Measurements from ENCODE around the gene EIPR1. TPM values are rescaled to one million over a fixed set of nuclear protein-coding genes. Genes with fewer than 3 reads are reported as not detected.

The EIPR1 gene
- polyA plus RNA-seq, 2 of the 4 experiments (the other 2 are of a cell fraction): 55.0 to 65.0 TPM

- TF ChIP-seq REST (IDR thresholded peaks at IDR 0.05): no peak
- TF ChIP-seq RAD21 (conservative IDR thresholded peaks at IDR 0.05 in 1 of 2, IDR thresholded peaks at IDR 0.05 in 1 of 2): no peak
- no peak for TF ChIP-seq EP300 (IDR thresholded peaks at IDR 0.05)
- TF ChIP-seq MYC (IDR thresholded peaks at IDR 0.05; ENCODE audit: borderline replicate concordance, low read length): no peak
- TF ChIP-seq FOSL2 (IDR thresholded peaks at IDR 0.05): no peak
- no peak for TF ChIP-seq FOSL2 (CRISPR knock-in tag; IDR thresholded peaks at IDR 0.05)
- TF ChIP-seq KDM5A (IDR thresholded peaks at IDR 0.05): no peak
- TF ChIP-seq CHD2 (IDR thresholded peaks at IDR 0.05; ENCODE audit: low read length, partially characterized antibody): no peak
Measured at GRCh38 chr2:3195641-3196476, 181.8 kb downstream of the EIPR1 start (continued).

- H3K4me1 ChIP-seq: peaks cover 10% of the 10 kb centered on the region; the same call in 2 of the 3 replicates
- no peak overlapping the region for H3K27ac ChIP-seq
- FAIRE-seq (no peak), ATAC-seq (no peak), DNase-seq (ENCODE audit: low read depth in 1 of 2, low spot score in 1 of 2) (no peak)
- TF ChIP-seq TP53 (CRISPR knock-in tag; IDR thresholded peaks at IDR 0.05) (no peak), JUN (IDR thresholded peaks at IDR 0.05) (no peak), CTCF (IDR thresholded peaks at IDR 0.05) (no peak), FOSL2 (IDR thresholded peaks at IDR 0.05) (no peak), FOSL2 (CRISPR knock-in tag; IDR thresholded peaks at IDR 0.05) (no peak), ATOH8 (CRISPR knock-in tag; IDR thresholded peaks at IDR 0.05; ENCODE audit: low read depth) (no peak), HES2 (IDR thresholded peaks at IDR 0.05) (no peak), EHMT2 (IDR thresholded peaks at IDR 0.05; ENCODE audit: low read depth) (no peak), POLR2A (IDR thresholded peaks at IDR 0.05; ENCODE audit: low read length) (no peak)
- no peak overlapping the region for H3K4me3 ChIP-seq
- CTCF ChIA-PET: no interaction called here
- POLR2A ChIA-PET: no interaction called here
- 97% methylated on average over 11 of the region's 11 CpGs for WGBS (ENCODE audit: missing lambda C conversion rate)
- H3K9me3 ChIP-seq: no peaks in the 10 kb centered on the region
- no peak overlapping the region for H3K4me2 ChIP-seq
Measured at GRCh38 chr2:3194828-3195227, 182.8 kb downstream of the EIPR1 start.
